LNCaP clone FGC (cell line): Measurements from ENCODE around the gene KIF5A.
"Not testable (repeated sequence)": the region's sequence is repeated elsewhere in the genome, so short reads cannot be mapped to it uniquely, and the experiment has no call there.

Source experiments
- DNase-seq: peaks from one replicate; pipeline ENCODE4 v3.0.0-alpha.2; 2011; ENCODE audit warnings: low read depth
- H3K4me3 ChIP-seq: 2 replicates; pipeline ENCODE4 v1.5.1; 2011; ENCODE audit warnings: mild to moderate bottlenecking, low read depth, low read length, control low read depth
- TF ChIP-seq, protein P1 (sequence below): IDR thresholded peaks from 2 replicates; pipeline ENCODE4 v1.5.1; 2012; ENCODE audit warnings: mild to moderate bottlenecking; ENCODE audit not compliant: control insufficient read depth, insufficient read depth; ENCODE audit errors: extremely low read depth

KIF5A gene

DNA sequence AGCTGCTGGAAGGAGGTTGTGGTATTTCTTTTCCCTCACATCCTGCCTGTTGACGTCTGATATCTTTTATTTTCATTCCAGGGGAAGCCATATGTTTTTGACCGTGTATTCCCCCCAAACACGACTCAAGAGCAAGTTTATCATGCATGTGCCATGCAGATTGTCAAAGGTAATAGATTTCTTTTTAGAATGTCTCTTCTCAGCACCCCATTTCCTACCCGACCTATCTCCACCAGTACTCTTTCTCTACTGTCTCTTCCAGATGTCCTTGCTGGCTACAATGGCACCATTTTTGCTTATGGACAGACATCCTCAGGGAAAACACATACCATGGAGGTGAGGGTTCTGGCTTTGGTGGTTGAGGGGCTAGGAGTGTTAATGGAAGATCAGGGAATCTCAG, 13.5 kb downstream of the KIF5A start:
- H3K4me3 ChIP-seq: no peak overlapping the region
- DNase-seq: no peak
- TF ChIP-seq, protein P1, sequence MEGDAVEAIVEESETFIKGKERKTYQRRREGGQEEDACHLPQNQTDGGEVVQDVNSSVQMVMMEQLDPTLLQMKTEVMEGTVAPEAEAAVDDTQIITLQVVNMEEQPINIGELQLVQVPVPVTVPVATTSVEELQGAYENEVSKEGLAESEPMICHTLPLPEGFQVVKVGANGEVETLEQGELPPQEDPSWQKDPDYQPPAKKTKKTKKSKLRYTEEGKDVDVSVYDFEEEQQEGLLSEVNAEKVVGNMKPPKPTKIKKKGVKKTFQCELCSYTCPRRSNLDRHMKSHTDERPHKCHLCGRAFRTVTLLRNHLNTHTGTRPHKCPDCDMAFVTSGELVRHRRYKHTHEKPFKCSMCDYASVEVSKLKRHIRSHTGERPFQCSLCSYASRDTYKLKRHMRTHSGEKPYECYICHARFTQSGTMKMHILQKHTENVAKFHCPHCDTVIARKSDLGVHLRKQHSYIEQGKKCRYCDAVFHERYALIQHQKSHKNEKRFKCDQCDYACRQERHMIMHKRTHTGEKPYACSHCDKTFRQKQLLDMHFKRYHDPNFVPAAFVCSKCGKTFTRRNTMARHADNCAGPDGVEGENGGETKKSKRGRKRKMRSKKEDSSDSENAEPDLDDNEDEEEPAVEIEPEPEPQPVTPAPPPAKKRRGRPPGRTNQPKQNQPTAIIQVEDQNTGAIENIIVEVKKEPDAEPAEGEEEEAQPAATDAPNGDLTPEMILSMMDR: no peak

DNA sequence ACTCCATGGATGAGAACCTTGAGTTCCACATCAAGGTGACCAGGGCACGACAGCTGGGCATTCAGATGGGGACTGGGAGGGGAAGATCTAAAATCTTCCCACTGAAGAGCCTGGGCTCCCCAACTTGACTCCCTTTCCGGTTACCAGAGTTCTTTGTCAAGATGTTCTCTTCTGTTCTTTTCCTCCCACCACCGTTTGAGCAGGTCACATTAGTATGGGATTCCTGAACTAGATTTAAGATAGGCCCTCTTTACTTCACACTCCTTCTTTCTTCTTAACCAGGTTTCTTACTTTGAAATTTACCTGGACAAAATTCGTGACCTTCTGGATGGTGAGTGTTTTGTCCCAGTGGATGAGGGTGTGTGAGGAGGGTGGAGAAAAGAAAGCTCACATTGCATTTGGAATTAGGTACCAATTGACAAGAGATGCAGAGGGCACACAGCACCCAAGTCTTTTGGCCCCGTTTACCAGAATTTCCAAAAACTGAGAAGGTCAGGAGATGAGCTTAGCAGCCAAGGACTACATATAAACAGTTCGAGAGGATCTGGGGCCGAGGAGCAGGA, 14.4 kb downstream of the KIF5A start:
- H3K4me3 ChIP-seq: no peak overlapping the region

DNA sequence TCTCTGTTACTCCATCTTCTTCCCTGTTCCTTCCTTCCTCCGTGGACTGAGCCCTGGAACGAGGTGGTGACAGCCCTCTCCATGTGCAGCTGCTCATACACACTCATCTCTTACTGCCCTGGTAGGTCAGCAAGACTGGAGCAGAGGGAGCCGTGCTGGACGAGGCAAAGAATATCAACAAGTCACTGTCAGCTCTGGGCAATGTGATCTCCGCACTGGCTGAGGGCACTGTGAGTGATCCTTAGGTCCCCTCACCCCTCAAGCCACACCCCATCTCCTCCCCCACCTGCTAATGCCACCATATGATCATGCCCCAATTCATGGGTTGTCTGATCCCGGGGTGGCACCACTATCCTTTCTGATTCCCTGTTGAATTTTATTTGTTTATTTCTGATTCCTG, 19.0 kb downstream of the KIF5A start:
- no peak for DNase-seq
- TF ChIP-seq, protein P1: no peak
- no peak overlapping the region for H3K4me3 ChIP-seq

More for the DNA sequence above, 14.4 kb downstream of the KIF5A start:
- TF ChIP-seq, protein P1: no peak
- no peak for DNase-seq

DNA sequence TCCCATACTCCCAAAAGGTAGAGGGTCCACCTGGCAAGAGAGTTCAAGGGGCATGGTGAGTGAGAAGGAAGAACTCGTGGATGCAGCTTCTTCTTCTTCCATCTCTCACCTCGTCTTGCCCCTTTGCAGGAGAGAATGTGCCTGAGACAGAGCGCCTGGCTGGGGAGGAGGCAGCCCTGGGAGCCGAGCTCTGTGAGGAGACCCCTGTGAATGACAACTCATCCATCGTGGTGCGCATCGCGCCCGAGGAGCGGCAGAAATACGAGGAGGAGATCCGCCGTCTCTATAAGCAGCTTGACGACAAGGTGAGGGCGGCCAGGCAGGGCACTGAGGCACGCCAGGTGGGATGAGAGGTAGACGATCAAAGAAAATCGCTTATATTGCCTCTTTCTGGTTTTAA, 20.0 kb downstream of the KIF5A start:
- TF ChIP-seq, protein P1: no peak
- no peak overlapping the region for H3K4me3 ChIP-seq
- DNase-seq: no peak

DNA sequence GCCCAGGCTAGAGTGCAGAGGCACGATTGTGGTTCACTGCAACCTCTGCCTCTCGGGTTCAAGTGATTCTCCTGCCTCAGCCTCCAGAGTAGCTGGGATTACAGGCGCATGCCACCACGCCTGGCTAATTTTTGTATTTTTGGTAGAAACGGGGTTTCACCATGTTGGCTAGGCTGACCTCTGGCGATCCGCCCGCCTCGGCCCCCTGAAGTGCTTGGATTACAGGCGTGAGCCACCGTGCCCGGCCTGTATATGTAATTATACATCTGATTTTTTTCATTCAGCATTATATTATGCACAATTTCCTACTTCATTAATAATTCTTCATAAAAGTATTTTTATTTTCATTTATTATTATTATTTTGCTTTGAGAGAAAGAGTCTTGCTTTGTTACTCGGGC, 20.6 kb downstream of the KIF5A start:
- not testable (repeated sequence) for H3K4me3 ChIP-seq, DNase-seq

DNA sequence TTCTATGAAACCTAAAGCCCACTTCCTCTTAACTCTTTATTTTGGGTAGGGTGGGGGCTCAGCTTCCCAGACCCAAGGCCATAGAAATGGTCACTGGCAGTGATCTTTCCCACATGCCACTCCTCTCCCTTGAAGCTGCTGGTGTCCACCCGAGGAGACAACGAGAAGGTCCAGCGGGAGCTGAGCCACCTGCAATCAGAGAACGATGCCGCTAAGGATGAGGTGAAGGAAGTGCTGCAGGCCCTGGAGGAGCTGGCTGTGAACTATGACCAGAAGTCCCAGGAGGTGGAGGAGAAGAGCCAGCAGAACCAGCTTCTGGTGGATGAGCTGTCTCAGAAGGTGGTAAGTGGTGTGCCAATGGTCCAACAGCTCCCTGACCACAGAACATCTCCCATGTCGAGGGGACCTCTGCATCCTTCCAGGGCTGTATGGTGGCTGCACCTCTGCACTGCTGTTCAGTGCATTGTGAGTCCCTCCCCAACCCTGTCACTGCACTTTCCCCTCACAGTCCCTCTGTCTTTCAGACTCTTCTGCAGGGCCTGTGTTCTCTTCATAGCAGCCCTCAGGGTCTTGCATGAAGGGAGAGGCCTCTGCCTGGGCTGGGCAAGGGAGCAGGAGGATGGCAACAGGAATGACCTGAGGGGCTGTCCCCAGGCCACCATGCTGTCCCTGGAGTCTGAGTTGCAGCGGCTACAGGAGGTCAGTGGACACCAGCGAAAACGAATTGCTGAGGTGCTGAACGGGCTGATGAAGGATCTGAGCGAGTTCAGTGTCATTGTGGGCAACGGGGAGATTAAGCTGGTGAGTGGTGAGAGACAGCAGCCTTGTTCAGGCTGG, 22.3 kb downstream of the KIF5A start:
- no peak for DNase-seq
- TF ChIP-seq, protein P1: no peak
- H3K4me3 ChIP-seq: no peak overlapping the region

DNA sequence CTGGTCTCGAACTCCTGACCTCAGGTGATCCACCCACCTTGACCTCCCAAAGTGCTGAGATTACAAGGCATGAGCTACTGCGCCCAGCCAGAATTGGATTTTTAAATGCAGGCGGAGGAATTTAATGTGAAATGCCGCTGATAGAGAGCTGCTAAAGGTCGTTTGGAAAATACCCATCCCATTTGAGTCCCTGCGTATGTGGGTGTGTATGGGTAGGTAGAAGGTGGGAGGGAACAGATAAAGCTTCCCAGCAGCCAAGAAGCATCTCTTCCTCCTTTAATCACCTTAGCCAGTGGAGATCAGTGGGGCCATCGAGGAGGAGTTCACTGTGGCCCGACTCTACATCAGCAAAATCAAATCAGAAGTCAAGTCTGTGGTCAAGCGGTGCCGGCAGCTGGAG, 25.0 kb downstream of the KIF5A start:
- TF ChIP-seq, protein P1: no peak
- no peak for DNase-seq
- H3K4me3 ChIP-seq: no peak overlapping the region
